ENCODE measurements around the gene KCNIP1. TPM values are rescaled to one million over a fixed set of nuclear protein-coding genes. Genes with fewer than 3 reads are reported as not detected.

KCNIP1 gene
- polyA plus RNA-seq, 1 of the 3 experiments (the other 2 are of a cell fraction) = 1.3 TPM

DNA sequence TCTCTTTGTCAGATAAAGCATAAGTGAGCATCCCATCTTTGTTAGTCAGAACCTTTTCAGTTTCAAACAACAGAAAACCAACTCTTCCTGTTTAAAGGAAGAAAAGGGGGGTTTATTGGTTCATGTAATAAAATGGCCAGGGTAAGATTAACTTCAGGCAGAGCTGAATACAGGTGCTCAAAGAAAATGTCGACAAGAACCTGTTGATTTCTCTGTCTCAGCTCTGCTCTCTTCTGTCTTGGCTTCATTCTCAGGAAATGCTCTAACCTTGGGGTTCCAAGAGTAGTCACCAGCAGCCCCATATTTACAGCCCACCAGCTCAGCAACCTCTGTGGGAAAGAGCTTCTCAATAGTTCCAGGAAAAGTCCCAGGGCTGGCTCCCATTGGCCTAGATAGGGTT is 25.2 kb downstream of the KCNIP1 start:
- Histone ChIP-seq H3K79me2 (ENCODE audit: insufficient read depth) (no peaks in the 10 kb centered on the region), H3K9me2 (no peaks in the 10 kb centered on the region), H3K4me3 (ENCODE audit: low read depth in 2 of 2, low read length in 1 of 2) (no peak overlapping the region), H3K36me3 (replicated peaks in 1 of 2; ENCODE audit: control insufficient read depth in 1 of 2, insufficient read depth in 2 of 2, low read length in 1 of 2) (no peaks in the 10 kb centered on the region), H3K9me3 (no peaks in the 10 kb centered on the region), H3K27ac (ENCODE audit: low read depth in 2 of 2, low read length in 1 of 2) (no peak overlapping the region), H2AFZ (ENCODE audit: low read depth) (no peak overlapping the region), H3F3A (replicated peaks; ENCODE audit: insufficient read depth) (no peaks in the 10 kb centered on the region), H3K4me2 (no peak overlapping the region), H4K20me1 (ENCODE audit: insufficient read depth) (no peaks in the 10 kb centered on the region), H3K27me3 (ENCODE audit: insufficient read depth) (no peaks in the 10 kb centered on the region), H3K9ac (no peak overlapping the region), H3K4me1 (ENCODE audit: control insufficient read depth in 1 of 2, insufficient read depth in 2 of 2, low read depth in 1 of 2, low read length in 1 of 2) (no peaks in the 10 kb centered on the region)
- CTCF ChIA-PET = interaction anchor here (0.8 to 1.2 kb wide), 3 partner anchors 24 to 260 kb away, joined by 3 to 4 read pairs (median 3); no protein-coding TSS in a partner anchor
- POLR2A ChIA-PET = no interaction called here
- TF ChIP-seq, protein P1, sequence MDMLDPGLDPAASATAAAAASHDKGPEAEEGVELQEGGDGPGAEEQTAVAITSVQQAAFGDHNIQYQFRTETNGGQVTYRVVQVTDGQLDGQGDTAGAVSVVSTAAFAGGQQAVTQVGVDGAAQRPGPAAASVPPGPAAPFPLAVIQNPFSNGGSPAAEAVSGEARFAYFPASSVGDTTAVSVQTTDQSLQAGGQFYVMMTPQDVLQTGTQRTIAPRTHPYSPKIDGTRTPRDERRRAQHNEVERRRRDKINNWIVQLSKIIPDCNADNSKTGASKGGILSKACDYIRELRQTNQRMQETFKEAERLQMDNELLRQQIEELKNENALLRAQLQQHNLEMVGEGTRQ (IDR thresholded peaks at IDR 0.05; ENCODE audit: borderline replicate concordance, low read depth, low read length) = no peak
- no peak for TF ChIP-seq SMC3 (IDR thresholded peaks at IDR 0.05; ENCODE audit: low read depth, low read length)
- 36% methylated on average over 1 of the region's 1 CpG for WGBS (ENCODE audit: low lambda C conversion rate)
- DNase-seq = no peak

DNA sequence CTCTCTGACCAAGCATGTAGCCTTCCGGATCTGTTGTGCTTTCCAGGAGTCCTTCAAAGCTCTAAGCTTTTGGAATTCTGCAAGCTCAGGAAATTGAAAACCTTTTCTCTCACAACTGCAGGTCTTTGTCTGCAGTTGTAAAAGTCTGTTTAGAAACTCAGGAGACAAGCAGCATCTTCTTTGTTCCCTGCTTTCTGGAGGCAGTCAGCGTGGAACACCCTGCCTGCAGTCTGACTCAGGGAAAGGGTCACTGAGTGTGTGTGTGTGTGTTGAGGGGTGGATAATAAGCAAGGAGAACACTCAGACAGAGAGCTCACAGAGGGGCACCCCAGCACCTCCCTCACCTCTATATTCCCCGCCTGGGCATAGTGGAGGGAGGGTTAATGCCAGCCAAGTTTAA is 29.1 kb downstream of the KCNIP1 start:
- Histone ChIP-seq H3K4me3 (ENCODE audit: low read depth in 2 of 2, low read length in 1 of 2) (no peak overlapping the region), H3K9me3 (no peaks in the 10 kb centered on the region), H3K36me3 (replicated peaks in 1 of 2; ENCODE audit: control insufficient read depth in 1 of 2, insufficient read depth in 2 of 2, low read length in 1 of 2) (no peaks in the 10 kb centered on the region), H3K9ac (no peak overlapping the region), H3K4me2 (no peak overlapping the region), H3K79me2 (ENCODE audit: insufficient read depth) (no peaks in the 10 kb centered on the region), H2AFZ (ENCODE audit: low read depth) (no peak overlapping the region), H3K9me2 (no peaks in the 10 kb centered on the region), H3K4me1 (ENCODE audit: control insufficient read depth in 1 of 2, insufficient read depth in 2 of 2, low read depth in 1 of 2, low read length in 1 of 2) (no peaks in the 10 kb centered on the region), H3F3A (replicated peaks; ENCODE audit: insufficient read depth) (no peaks in the 10 kb centered on the region), H4K20me1 (ENCODE audit: insufficient read depth) (no peaks in the 10 kb centered on the region), H3K27ac (ENCODE audit: low read depth in 2 of 2, low read length in 1 of 2) (no peak overlapping the region), H3K27me3 (ENCODE audit: insufficient read depth) (no peaks in the 10 kb centered on the region)
- TF ChIP-seq SMC3 (IDR thresholded peaks at IDR 0.05; ENCODE audit: low read depth, low read length) (no peak), NRF1 (IDR thresholded peaks at IDR 0.05; ENCODE audit: low read depth, low read length) (no peak), RFX5 (IDR thresholded peaks at IDR 0.05; ENCODE audit: low read length) (no peak), SIN3A (IDR thresholded peaks at IDR 0.05; ENCODE audit: borderline replicate concordance, low read depth, low read length) (no peak), CHD2 (IDR thresholded peaks at IDR 0.05; ENCODE audit: low read length, partially characterized antibody) (no peak)
- TF ChIP-seq, protein P2, sequence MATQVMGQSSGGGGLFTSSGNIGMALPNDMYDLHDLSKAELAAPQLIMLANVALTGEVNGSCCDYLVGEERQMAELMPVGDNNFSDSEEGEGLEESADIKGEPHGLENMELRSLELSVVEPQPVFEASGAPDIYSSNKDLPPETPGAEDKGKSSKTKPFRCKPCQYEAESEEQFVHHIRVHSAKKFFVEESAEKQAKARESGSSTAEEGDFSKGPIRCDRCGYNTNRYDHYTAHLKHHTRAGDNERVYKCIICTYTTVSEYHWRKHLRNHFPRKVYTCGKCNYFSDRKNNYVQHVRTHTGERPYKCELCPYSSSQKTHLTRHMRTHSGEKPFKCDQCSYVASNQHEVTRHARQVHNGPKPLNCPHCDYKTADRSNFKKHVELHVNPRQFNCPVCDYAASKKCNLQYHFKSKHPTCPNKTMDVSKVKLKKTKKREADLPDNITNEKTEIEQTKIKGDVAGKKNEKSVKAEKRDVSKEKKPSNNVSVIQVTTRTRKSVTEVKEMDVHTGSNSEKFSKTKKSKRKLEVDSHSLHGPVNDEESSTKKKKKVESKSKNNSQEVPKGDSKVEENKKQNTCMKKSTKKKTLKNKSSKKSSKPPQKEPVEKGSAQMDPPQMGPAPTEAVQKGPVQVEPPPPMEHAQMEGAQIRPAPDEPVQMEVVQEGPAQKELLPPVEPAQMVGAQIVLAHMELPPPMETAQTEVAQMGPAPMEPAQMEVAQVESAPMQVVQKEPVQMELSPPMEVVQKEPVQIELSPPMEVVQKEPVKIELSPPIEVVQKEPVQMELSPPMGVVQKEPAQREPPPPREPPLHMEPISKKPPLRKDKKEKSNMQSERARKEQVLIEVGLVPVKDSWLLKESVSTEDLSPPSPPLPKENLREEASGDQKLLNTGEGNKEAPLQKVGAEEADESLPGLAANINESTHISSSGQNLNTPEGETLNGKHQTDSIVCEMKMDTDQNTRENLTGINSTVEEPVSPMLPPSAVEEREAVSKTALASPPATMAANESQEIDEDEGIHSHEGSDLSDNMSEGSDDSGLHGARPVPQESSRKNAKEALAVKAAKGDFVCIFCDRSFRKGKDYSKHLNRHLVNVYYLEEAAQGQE (IDR thresholded peaks at IDR 0.05; ENCODE audit: low read depth, low read length) = no peak
- TF ChIP-seq, protein P3, sequence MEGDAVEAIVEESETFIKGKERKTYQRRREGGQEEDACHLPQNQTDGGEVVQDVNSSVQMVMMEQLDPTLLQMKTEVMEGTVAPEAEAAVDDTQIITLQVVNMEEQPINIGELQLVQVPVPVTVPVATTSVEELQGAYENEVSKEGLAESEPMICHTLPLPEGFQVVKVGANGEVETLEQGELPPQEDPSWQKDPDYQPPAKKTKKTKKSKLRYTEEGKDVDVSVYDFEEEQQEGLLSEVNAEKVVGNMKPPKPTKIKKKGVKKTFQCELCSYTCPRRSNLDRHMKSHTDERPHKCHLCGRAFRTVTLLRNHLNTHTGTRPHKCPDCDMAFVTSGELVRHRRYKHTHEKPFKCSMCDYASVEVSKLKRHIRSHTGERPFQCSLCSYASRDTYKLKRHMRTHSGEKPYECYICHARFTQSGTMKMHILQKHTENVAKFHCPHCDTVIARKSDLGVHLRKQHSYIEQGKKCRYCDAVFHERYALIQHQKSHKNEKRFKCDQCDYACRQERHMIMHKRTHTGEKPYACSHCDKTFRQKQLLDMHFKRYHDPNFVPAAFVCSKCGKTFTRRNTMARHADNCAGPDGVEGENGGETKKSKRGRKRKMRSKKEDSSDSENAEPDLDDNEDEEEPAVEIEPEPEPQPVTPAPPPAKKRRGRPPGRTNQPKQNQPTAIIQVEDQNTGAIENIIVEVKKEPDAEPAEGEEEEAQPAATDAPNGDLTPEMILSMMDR (IDR thresholded peaks at IDR 0.05) = no peak
- CTCF ChIA-PET = no interaction called here
- POLR2A ChIA-PET = no interaction called here
- 82% methylated on average over 3 of the region's 3 CpGs for WGBS (ENCODE audit: low lambda C conversion rate)
- no peak for DNase-seq

Measured in SK-N-SH (cell line).